A673 (cell line): Measurements from ENCODE around the gene DPP7.
"Not testable (repeated sequence)": the region's sequence is repeated elsewhere in the genome, so short reads cannot be mapped to it uniquely, and the experiment has no call there.

Source experiments
- EZH2 ChIP-seq: fragments of 200-600 bp; sonication (generic); IDR thresholded peaks from 2 replicates; pipeline ENCODE4 v1.6.1; 2017; ENCODE audit warnings: borderline replicate concordance, low read depth, mild to moderate bottlenecking, mixed read lengths, antibody characterized with exemption, low read length; ENCODE audit not compliant: poor library complexity, severe bottlenecking
- TF ChIP-seq, protein P1 (sequence below): fragments of 300-800, 200-600 bp; sonication (generic); conservative IDR thresholded peaks from 2 replicates; pipeline ENCODE4 v1.5.1; 2017; ENCODE audit warnings: low read depth, mild to moderate bottlenecking, antibody characterized with exemption, low read length, moderate library complexity, mixed read lengths

DNA sequence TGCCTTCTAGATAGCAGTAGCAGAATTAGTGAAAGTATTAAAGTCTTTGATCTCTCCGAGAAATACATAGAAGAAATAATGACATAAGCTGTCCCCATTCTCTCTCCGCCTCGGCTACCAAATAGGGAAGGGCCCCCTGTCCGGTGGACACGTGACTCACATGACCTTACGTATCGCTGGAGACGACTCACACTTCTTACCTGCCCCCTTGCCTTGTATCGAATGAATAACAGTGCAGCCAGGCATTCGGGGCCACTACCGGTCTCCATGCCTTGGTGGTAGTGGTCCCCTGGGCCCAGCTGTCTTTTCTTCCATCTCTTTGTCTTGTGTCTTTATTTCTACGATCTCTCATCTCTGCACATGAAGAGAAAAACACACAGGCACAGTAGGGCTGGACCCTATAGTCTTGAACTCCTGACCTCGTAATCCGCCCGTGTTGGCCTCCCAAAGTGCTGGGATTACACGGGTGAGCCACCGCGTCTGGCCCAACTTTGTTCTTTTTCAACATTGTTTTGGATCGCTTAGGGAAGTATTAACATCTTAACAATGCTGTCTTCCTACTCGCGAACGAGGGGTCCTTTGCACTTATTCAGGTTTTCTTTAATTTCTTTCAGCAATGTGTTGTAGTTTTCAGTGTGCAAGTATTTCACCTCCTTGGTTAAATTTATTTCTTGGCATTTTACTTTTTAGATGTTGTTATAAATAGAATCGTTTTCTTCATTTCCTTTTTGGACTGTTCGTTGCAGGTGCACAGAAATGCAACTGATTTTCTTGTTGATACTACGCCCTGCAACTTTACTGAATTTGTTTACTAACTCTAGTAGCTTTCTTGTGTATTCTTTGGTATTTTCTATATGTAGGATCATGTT is 7.6 kb upstream of the DPP7 start:
- TF ChIP-seq, protein P1, sequence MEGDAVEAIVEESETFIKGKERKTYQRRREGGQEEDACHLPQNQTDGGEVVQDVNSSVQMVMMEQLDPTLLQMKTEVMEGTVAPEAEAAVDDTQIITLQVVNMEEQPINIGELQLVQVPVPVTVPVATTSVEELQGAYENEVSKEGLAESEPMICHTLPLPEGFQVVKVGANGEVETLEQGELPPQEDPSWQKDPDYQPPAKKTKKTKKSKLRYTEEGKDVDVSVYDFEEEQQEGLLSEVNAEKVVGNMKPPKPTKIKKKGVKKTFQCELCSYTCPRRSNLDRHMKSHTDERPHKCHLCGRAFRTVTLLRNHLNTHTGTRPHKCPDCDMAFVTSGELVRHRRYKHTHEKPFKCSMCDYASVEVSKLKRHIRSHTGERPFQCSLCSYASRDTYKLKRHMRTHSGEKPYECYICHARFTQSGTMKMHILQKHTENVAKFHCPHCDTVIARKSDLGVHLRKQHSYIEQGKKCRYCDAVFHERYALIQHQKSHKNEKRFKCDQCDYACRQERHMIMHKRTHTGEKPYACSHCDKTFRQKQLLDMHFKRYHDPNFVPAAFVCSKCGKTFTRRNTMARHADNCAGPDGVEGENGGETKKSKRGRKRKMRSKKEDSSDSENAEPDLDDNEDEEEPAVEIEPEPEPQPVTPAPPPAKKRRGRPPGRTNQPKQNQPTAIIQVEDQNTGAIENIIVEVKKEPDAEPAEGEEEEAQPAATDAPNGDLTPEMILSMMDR: not testable (repeated sequence)
- not testable (repeated sequence) for TF ChIP-seq EZH2
